PC-9 (cell line): Measurements from ENCODE around the gene ADNP. TPM values are rescaled to one million over a fixed set of nuclear protein-coding genes. Genes with fewer than 3 reads are reported as not detected.

Experiments used
- BruUV-seq: library from RNA; stranded (reverse); fragments of 400-500 nt; replicated peaks from 2 replicates; lab custom pipeline; 2021; lab: Mats Ljungman, UMichigan
- CTCF ChIA-PET: fragments of 300-600 bp; sonication (Branson Sonifier 250); formaldehyde crosslinking; loops from one replicate; lab custom pipeline; 2022; ENCODE audit warnings: antibody characterized with exemption; lab: Charles Lee
- POLR2A ChIA-PET: fragments of 300-600 bp; sonication (Branson Sonifier 250); formaldehyde crosslinking; loops from one replicate; lab custom pipeline; 2022; ENCODE audit warnings: antibody characterized with exemption; ENCODE audit not compliant: unreplicated experiment; lab: Charles Lee
- DNase-seq, 2 experiments: peaks; one replicate each; pipeline versions ENCODE4 v3.0.0 to v3.0.0-alpha.2; 2015 to 2022; ENCODE audit warnings: mixed read lengths in 1 of 2
- H2AFZ ChIP-seq: fragments of 200-600 bp; sonication (generic); 2 replicates; pipeline ENCODE4 v1.8.1; 2017; ENCODE audit warnings: antibody characterized with exemption
- H3F3A ChIP-seq: fragments of 200-600 bp; sonication (generic); 2 replicates; pipeline ENCODE4 v1.8.1; 2017; ENCODE audit warnings: antibody characterized with exemption, mild to moderate bottlenecking, low read depth; ENCODE audit not compliant: insufficient read depth
- H3K27ac ChIP-seq: fragments of 200-600 bp; sonication (generic); 2 replicates; pipeline ENCODE4 v1.6.1; 2016; ENCODE audit warnings: mixed run types
- H3K27me3 ChIP-seq: fragments of 200-600 bp; sonication (generic); 2 replicates; pipeline ENCODE4 v1.6.1; 2016; ENCODE audit warnings: low read depth, mixed run types; ENCODE audit not compliant: insufficient read depth
- H3K36me3 ChIP-seq: fragments of 200-600 bp; sonication (generic); 2 replicates; pipeline ENCODE4 v1.6.1; 2016; ENCODE audit warnings: low read depth, mixed run types
- H3K4me1 ChIP-seq: fragments of 200-600 bp; sonication (generic); replicated peaks from 2 replicates; pipeline ENCODE4 v1.6.1; 2016; ENCODE audit warnings: mixed run types; ENCODE audit not compliant: insufficient read depth
- H3K4me2 ChIP-seq: fragments of 200-600 bp; sonication (generic); 2 replicates; pipeline ENCODE4 v1.6.1; 2017; ENCODE audit warnings: mixed run types
- H3K4me3 ChIP-seq: fragments of 200-600 bp; sonication (generic); 2 replicates; pipeline ENCODE4 v1.6.1; 2016; ENCODE audit warnings: mixed run types
- H3K79me2 ChIP-seq: fragments of 200-600 bp; sonication (generic); 2 replicates; pipeline ENCODE4 v1.6.1; 2017; ENCODE audit warnings: low read depth, mixed run types
- H3K9me2 ChIP-seq: fragments of 200-600 bp; sonication (generic); 2 replicates; pipeline ENCODE4 v1.8.1; 2017; ENCODE audit warnings: mild to moderate bottlenecking; ENCODE audit not compliant: insufficient read depth
- H3K9me3 ChIP-seq: fragments of 200-600 bp; sonication (generic); 2 replicates; pipeline ENCODE4 v1.8.1; 2016; ENCODE audit warnings: low read depth; ENCODE audit not compliant: insufficient read depth
- H4K20me1 ChIP-seq: fragments of 200-600 bp; sonication (generic); 2 replicates; pipeline ENCODE4 v1.8.1; 2017; ENCODE audit not compliant: insufficient read depth
- EZH2 ChIP-seq: fragments of 200-600 bp; sonication (generic); IDR thresholded peaks from 2 replicates; pipeline ENCODE4 v1.8.0; 2017; ENCODE audit warnings: antibody characterized with exemption, low read depth
- intact Hi-C: fragments of 100-400 bp; cut with micrococcal nuclease; formaldehyde crosslinking; loops from one replicate; pipeline ENCODE4 v1.10.0; 2022; ENCODE audit not compliant: unreplicated experiment
- total RNA-seq: library from RNA; stranded (reverse); gene quantifications from 2 replicates; pipeline ENCODE4 v1.2.3, GENCODE V29; 2021
- TF ChIP-seq, protein P1 (sequence below): fragments of 200-600 bp; sonication (generic); conservative IDR thresholded peaks from 2 replicates; pipeline ENCODE4 v1.6.1; 2017; ENCODE audit warnings: mixed run types, antibody characterized with exemption, mild to moderate bottlenecking, moderate library complexity

Gene ADNP
- total RNA-seq, 1 experiment from 2014 or later: 104 TPM

DNA sequence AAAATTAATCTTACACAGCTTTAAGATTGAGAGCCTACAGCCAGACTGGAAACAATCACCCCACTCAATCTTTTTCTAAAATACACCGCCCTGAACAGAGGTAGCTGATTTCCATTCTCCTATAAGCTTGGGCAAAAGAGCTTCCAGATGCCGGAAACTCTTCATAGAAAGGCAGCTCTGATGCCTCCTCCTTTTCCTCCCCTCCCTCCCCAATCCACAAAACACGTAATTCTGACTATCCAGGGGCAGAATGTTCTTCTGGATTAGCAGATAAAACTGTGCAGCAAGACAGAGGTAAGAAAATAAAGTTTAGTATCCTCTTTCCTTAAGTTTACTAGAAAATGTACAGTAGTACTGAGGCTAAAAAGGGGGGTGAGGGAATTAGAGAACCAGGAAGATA lies 15.8 kb downstream of the ADNP start:
- peaks cover 99% of the 10 kb centered on the region for H4K20me1 ChIP-seq
- H3K79me2 ChIP-seq: peaks cover 99% of the 10 kb centered on the region
- H3K4me1 ChIP-seq: no peaks in the 10 kb centered on the region
- ChIA-PET POLR2A (no interaction called here), CTCF (no interaction called here)
- no peak for DNase-seq
- intact Hi-C loops: no loop called here
- H3K27me3 ChIP-seq: no peaks in the 10 kb centered on the region
- H3K9me2 ChIP-seq: no peaks in the 10 kb centered on the region
- H3K4me2 ChIP-seq: no peak overlapping the region
- no peaks in the 10 kb centered on the region for H3K9me3 ChIP-seq
- peaks cover 24% of the 10 kb centered on the region; the same call in 1 of the 2 replicates for H3K36me3 ChIP-seq
- no peak overlapping the region for H2AFZ ChIP-seq
- TF ChIP-seq, protein P1, sequence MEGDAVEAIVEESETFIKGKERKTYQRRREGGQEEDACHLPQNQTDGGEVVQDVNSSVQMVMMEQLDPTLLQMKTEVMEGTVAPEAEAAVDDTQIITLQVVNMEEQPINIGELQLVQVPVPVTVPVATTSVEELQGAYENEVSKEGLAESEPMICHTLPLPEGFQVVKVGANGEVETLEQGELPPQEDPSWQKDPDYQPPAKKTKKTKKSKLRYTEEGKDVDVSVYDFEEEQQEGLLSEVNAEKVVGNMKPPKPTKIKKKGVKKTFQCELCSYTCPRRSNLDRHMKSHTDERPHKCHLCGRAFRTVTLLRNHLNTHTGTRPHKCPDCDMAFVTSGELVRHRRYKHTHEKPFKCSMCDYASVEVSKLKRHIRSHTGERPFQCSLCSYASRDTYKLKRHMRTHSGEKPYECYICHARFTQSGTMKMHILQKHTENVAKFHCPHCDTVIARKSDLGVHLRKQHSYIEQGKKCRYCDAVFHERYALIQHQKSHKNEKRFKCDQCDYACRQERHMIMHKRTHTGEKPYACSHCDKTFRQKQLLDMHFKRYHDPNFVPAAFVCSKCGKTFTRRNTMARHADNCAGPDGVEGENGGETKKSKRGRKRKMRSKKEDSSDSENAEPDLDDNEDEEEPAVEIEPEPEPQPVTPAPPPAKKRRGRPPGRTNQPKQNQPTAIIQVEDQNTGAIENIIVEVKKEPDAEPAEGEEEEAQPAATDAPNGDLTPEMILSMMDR: no peak
- TF ChIP-seq EZH2: no peak
- no peak overlapping the region for H3K4me3 ChIP-seq
- H3K27ac ChIP-seq: no peak overlapping the region
- H3F3A ChIP-seq: peaks cover 7% of the 10 kb centered on the region
- no TSS peak for BruUV-seq

DNA sequence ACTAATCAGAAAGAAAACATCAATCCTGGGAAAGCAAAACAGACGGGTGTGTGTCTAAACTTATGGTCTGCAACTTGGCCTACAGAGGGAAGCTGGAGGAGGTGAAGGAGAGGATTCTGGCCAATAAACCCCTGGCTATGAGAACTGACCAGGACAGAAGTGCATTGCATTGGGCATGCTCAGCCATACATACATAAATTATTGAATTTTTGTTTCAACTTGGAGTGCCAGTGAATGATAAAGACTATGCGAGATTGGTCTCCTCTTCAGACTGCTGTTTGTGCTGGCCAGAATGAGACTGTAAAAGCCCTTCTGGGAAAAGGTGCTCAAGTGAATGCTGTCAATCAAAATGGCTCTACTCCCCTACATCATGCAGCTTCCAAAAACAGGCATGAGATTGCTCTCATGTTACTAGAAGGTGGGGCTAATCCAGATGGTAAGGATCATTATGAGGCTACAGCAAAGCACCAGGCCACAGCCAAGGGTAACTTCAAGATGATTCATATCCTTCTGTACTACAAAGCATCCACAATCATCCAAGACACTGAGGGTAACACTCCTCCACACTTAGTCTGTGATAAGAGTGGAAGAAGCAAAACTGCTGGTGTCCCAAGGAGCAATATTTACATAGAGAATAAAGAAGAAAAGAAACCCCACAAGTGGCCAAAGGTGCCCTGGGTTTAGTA lies 17.4 kb downstream of the ADNP start:
- intact Hi-C loops: no loop called here
- H3K4me3 ChIP-seq: no peak overlapping the region
- CTCF ChIA-PET: no interaction called here
- peaks cover 100% of the 10 kb centered on the region for H4K20me1 ChIP-seq
- no peak overlapping the region for H2AFZ ChIP-seq
- H3F3A ChIP-seq: peaks cover 7% of the 10 kb centered on the region
- H3K9me3 ChIP-seq: no peaks in the 10 kb centered on the region
- BruUV-seq: no TSS peak
- H3K4me2 ChIP-seq: no peak overlapping the region
- no peaks in the 10 kb centered on the region for H3K27me3 ChIP-seq
- H3K9me2 ChIP-seq: no peaks in the 10 kb centered on the region
- DNase-seq: no peak
- no peaks in the 10 kb centered on the region for H3K4me1 ChIP-seq
- peaks cover 24% of the 10 kb centered on the region; the same call in 1 of the 2 replicates for H3K36me3 ChIP-seq
- TF ChIP-seq, protein P1: no peak
- TF ChIP-seq EZH2: no peak
- H3K79me2 ChIP-seq: peaks cover 100% of the 10 kb centered on the region
- POLR2A ChIA-PET: interaction anchor here (0.5 to 0.8 kb wide), 2 partner anchors 41 to 75 kb away, joined by 3 to 5 read pairs; no protein-coding TSS in a partner anchor
- no peak overlapping the region for H3K27ac ChIP-seq

DNA sequence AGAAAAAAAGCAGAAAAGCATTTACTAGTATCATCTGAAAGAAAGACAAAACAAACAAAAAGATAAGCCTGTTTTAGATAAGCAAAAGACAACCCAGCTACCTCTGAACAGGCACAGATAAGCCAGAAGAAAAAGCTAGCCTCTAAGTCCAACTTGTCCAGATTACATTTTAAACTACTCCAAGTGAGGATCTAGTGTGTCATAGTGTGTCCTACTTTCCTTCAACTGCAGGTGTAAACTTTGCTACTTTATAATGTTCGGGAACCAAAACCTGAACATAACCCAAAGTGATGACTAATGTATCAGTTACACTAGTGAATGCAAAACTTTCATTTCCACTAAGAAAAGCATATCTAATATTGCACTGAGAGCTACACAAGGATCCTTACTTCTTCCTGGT lies 19.5 kb downstream of the ADNP start:
- no TSS peak for BruUV-seq
- H3K79me2 ChIP-seq: peaks cover 100% of the 10 kb centered on the region
- H3K4me2 ChIP-seq: no peak overlapping the region
- no peak overlapping the region for H2AFZ ChIP-seq
- intact Hi-C loops: no loop called here
- CTCF ChIA-PET: no interaction called here
- H3K4me3 ChIP-seq: no peak overlapping the region
- POLR2A ChIA-PET: interaction anchor here (0.7 kb wide), 1 partner anchor 16 kb away, joined by 5 read pairs; no protein-coding TSS in a partner anchor
- no peak for DNase-seq
- peaks cover 7% of the 10 kb centered on the region; the same call in 1 of the 2 replicates for H3F3A ChIP-seq
- H3K36me3 ChIP-seq: peaks cover 24% of the 10 kb centered on the region; the same call in 1 of the 2 replicates
- TF ChIP-seq, protein P1: no peak
- no peak for TF ChIP-seq EZH2
- peaks cover 98% of the 10 kb centered on the region for H4K20me1 ChIP-seq
- H3K9me2 ChIP-seq: no peaks in the 10 kb centered on the region
- no peaks in the 10 kb centered on the region for H3K27me3 ChIP-seq
- H3K4me1 ChIP-seq: no peaks in the 10 kb centered on the region
- H3K27ac ChIP-seq: no peak overlapping the region
- H3K9me3 ChIP-seq: no peaks in the 10 kb centered on the region
